ENCODE measurements around the gene ZNRF3. TPM values are rescaled to one million over a fixed set of nuclear protein-coding genes. Genes with fewer than 3 reads are reported as not detected.
A peak's percentile ranks its signal among the peaks of the same experiment; 100 is the strongest.

The ZNRF3 gene
- polyA plus RNA-seq, 1 of the 3 experiments (the other 2 are of a cell fraction): 4.2 TPM

DNA sequence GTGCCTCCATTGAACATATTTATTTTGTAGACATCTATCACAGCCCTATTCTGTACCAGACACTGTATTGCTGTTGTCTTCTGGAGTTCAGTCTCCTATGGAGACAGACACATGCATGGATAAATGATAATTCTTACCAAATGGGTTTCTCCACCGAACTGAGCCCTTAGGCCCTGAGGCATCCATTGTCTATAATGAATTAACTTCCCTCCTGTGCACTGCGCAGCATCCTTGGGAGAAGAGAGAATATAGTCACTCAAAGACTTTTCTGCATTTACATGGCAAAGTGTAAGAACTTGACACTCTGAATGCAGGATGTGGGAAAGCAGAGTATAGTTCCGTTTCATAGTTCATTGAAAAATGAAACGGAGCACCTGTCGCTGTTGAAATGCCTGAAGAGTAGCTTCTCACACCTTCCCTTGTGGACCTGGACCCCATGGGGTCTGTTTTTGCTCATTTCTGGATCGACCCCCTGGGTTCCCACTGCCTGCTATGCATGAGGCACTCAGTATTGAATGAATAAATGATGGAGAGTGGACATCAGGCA lies 6.2 kb downstream of the ZNRF3 start:
- H3K27me3 ChIP-seq (ENCODE audit: insufficient read depth): no peaks in the 10 kb centered on the region
- H3F3A ChIP-seq (replicated peaks; ENCODE audit: insufficient read depth): no peaks in the 10 kb centered on the region
- no peak overlapping the region for H2AFZ ChIP-seq (ENCODE audit: low read depth)
- H3K9me2 ChIP-seq: no peaks in the 10 kb centered on the region
- H3K36me3 ChIP-seq (replicated peaks in 1 of 2; ENCODE audit: control insufficient read depth in 1 of 2, insufficient read depth in 2 of 2, low read length in 1 of 2): no peaks in the 10 kb centered on the region
- peaks cover 87% of the 10 kb centered on the region for H3K79me2 ChIP-seq (ENCODE audit: insufficient read depth)
- peaks cover 8 to 18% of the 10 kb centered on the region in 2 experiments; a peak in 3 of 4 replicates for H3K4me1 ChIP-seq (ENCODE audit: control insufficient read depth in 1 of 2, insufficient read depth in 2 of 2, low read depth in 1 of 2, low read length in 1 of 2)
- H3K27ac ChIP-seq (ENCODE audit: low read depth in 2 of 2, low read length in 1 of 2): no peak overlapping the region
- CTCF ChIA-PET: interaction anchor here (1.2 to 1.7 kb wide), 2 partner anchors 8 to 151 kb away, joined by 3 to 4 read pairs; no protein-coding TSS in a partner anchor
- WGBS (ENCODE audit: low lambda C conversion rate): 94% methylated on average over 6 of the region's 6 CpGs
- no peak overlapping the region for H3K4me3 ChIP-seq (ENCODE audit: low read depth in 2 of 2, low read length in 1 of 2)
- no peak for TF ChIP-seq FOXM1 (IDR thresholded peaks at IDR 0.05; ENCODE audit: low read depth)
- TF ChIP-seq CHD2 (IDR thresholded peaks at IDR 0.05; ENCODE audit: low read length, partially characterized antibody): no peak
- TF ChIP-seq TEAD4 (IDR thresholded peaks at IDR 0.05; ENCODE audit: borderline replicate concordance, insufficient read depth): no peak
- no peak for TF ChIP-seq YY1 (IDR thresholded peaks at IDR 0.05; ENCODE audit: low read depth)
- TF ChIP-seq, protein P1, sequence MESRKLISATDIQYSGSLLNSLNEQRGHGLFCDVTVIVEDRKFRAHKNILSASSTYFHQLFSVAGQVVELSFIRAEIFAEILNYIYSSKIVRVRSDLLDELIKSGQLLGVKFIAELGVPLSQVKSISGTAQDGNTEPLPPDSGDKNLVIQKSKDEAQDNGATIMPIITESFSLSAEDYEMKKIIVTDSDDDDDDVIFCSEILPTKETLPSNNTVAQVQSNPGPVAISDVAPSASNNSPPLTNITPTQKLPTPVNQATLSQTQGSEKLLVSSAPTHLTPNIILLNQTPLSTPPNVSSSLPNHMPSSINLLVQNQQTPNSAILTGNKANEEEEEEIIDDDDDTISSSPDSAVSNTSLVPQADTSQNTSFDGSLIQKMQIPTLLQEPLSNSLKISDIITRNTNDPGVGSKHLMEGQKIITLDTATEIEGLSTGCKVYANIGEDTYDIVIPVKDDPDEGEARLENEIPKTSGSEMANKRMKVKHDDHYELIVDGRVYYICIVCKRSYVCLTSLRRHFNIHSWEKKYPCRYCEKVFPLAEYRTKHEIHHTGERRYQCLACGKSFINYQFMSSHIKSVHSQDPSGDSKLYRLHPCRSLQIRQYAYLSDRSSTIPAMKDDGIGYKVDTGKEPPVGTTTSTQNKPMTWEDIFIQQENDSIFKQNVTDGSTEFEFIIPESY (IDR thresholded peaks at IDR 0.05; ENCODE audit: borderline replicate concordance, low read depth): no peak
- TF ChIP-seq, protein P2, sequence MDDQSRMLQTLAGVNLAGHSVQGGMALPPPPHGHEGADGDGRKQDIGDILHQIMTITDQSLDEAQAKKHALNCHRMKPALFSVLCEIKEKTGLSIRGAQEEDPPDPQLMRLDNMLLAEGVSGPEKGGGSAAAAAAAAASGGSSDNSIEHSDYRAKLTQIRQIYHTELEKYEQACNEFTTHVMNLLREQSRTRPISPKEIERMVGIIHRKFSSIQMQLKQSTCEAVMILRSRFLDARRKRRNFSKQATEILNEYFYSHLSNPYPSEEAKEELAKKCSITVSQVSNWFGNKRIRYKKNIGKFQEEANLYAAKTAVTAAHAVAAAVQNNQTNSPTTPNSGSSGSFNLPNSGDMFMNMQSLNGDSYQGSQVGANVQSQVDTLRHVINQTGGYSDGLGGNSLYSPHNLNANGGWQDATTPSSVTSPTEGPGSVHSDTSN (IDR thresholded peaks at IDR 0.05): no peak
- no peak for TF ChIP-seq TCF12 (IDR thresholded peaks at IDR 0.05)
- TF ChIP-seq SMC3 (IDR thresholded peaks at IDR 0.05; ENCODE audit: low read depth, low read length): no peak
- TF ChIP-seq RCOR1 (IDR thresholded peaks at IDR 0.05; ENCODE audit: low read length): no peak
- peaks cover 56% of the 10 kb centered on the region for H4K20me1 ChIP-seq (ENCODE audit: insufficient read depth)
- no peak overlapping the region for H3K4me2 ChIP-seq
- no peak for DNase-seq
- no peak overlapping the region for H3K9ac ChIP-seq
- POLR2A ChIA-PET: no interaction called here
- no peaks in the 10 kb centered on the region for H3K9me3 ChIP-seq

DNA sequence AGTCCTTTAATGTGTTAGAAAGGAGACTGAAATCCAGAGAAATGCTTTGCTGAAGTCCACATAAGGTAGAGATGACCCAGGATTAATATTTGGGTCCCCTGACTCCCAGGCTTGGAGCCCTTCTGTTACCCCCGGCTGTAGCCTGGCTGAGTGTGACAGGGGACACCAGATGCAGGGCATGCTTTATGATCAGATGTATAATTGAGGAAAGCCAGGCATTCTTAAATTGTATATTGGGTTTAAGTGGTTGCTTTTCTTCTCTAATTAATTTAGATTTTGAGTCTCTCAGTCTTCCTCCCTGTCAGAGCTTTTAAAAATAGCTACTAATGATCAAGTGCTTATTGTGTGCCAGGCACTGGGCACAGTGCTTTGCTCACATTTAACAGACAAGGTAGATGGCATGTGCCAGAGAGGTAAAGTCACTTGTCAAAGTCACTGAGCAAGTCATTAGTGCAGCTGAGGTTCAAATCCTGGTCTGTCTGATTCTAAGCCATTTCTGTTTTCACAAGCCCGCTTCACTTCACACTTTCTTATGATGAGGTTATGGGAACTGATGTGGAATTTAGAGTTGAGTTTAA lies 7.9 kb downstream of the ZNRF3 start:
- Histone ChIP-seq H3K4me2 (no peak overlapping the region), H3K9me2 (no peaks in the 10 kb centered on the region), H3K27me3 (ENCODE audit: insufficient read depth) (no peaks in the 10 kb centered on the region), H3F3A (replicated peaks; ENCODE audit: insufficient read depth) (no peaks in the 10 kb centered on the region), H2AFZ (ENCODE audit: low read depth) (no peak overlapping the region), H3K9me3 (no peaks in the 10 kb centered on the region), H4K20me1 (ENCODE audit: insufficient read depth) (peaks cover 42% of the 10 kb centered on the region), H3K4me1 (ENCODE audit: control insufficient read depth in 1 of 2, insufficient read depth in 2 of 2, low read depth in 1 of 2, low read length in 1 of 2) (peaks cover 0 to 11% of the 10 kb centered on the region in 2 experiments; a peak in 2 of 4 replicates), H3K4me3 (ENCODE audit: low read depth in 2 of 2, low read length in 1 of 2) (no peak overlapping the region), H3K79me2 (ENCODE audit: insufficient read depth) (peaks cover 79% of the 10 kb centered on the region), H3K27ac (ENCODE audit: low read depth in 2 of 2, low read length in 1 of 2) (no peak overlapping the region), H3K9ac (no peak overlapping the region), H3K36me3 (replicated peaks in 1 of 2; ENCODE audit: control insufficient read depth in 1 of 2, insufficient read depth in 2 of 2, low read length in 1 of 2) (no peaks in the 10 kb centered on the region)
- peak; percentile 52 for DNase-seq
- no peak for TF ChIP-seq TCF12 (IDR thresholded peaks at IDR 0.05)
- TF ChIP-seq, protein P1 (IDR thresholded peaks at IDR 0.05; ENCODE audit: borderline replicate concordance, low read depth): no peak
- peak in 1 of 2 experiments; percentile 21; a peak in 1 of 4 replicates for TF ChIP-seq EP300 (IDR thresholded peaks at IDR 0.05; ENCODE audit: borderline replicate concordance in 1 of 2, low read depth in 1 of 2, low read length in 1 of 2)
- CTCF ChIA-PET: interaction anchor here (1.0 to 1.1 kb wide), 2 partner anchors 8 to 149 kb away, joined by 3 read pairs; no protein-coding TSS in a partner anchor
- WGBS (ENCODE audit: low lambda C conversion rate): 73% methylated on average over 2 of the region's 2 CpGs
- POLR2A ChIA-PET: interaction anchor here (0.8 kb wide), 1 partner anchor 14 kb away, joined by 3 read pairs; no protein-coding TSS in a partner anchor

Measured in SK-N-SH (cell line).